Kidney (tissue), 14 donors: ENCODE results near the gene ZNF331. TPM values are rescaled to one million over a fixed set of nuclear protein-coding genes. Genes with fewer than 3 reads are reported as not detected.

ENCODE experiments used
- DNase-seq, 5 donors: peaks; one replicate each; pipeline ENCODE4 v3.0.0-alpha.2; 2013 to 2020
- FAIRE-seq: peaks from 2 replicates; lab custom pipeline; 2012; peaks lifted over from hg19 to GRCh38; lab: Jason Lieb, UNC
- H3K27ac ChIP-seq, 2 donors: one replicate each; pipeline ENCODE4 v1.7.0; 2013; ENCODE audit warnings: low read depth in 2 of 2, low read length in 2 of 2, inconsistent platforms in 1 of 2
- H3K27me3 ChIP-seq: one replicate; pipeline ENCODE4 v1.7.1; 2013; ENCODE audit warnings: low read length, inconsistent platforms; ENCODE audit not compliant: control insufficient read depth, insufficient read depth
- H3K36me3 ChIP-seq, 3 donors: one replicate each; pipeline versions ENCODE4 v1.7.0 to v1.7.1; 2013; ENCODE audit warnings: low read length in 3 of 3, control low read depth in 1 of 3, inconsistent platforms in 1 of 3; ENCODE audit not compliant: insufficient read depth in 3 of 3, control insufficient read depth in 2 of 3
- H3K4me1 ChIP-seq, 3 donors: one replicate each; pipeline versions ENCODE4 v1.7.0 to v1.7.1; 2013; ENCODE audit warnings: low read length in 3 of 3, inconsistent platforms in 1 of 3, low read depth in 1 of 3; ENCODE audit not compliant: control insufficient read depth in 2 of 3, insufficient read depth in 2 of 3
- H3K4me3 ChIP-seq, 3 donors: one replicate each; pipeline versions ENCODE4 v1.7.0 to v1.8.1; 2013; ENCODE audit warnings: low read length in 3 of 3, control low read depth in 1 of 3, inconsistent platforms in 1 of 3
- H3K9ac ChIP-seq, 3 donors: one replicate each; pipeline versions ENCODE4 v1.7.0 to v1.7.1; 2013; ENCODE audit warnings: low read length in 3 of 3, control low read depth in 1 of 3, inconsistent platforms in 1 of 3
- H3K9me3 ChIP-seq, 3 donors: one replicate each; pipeline versions ENCODE4 v1.7.0 to v1.7.1; 2013; ENCODE audit warnings: low read length in 3 of 3, control low read depth in 1 of 3, inconsistent platforms in 1 of 3; ENCODE audit not compliant: control insufficient read depth in 2 of 3, insufficient read depth in 1 of 3
- intact Hi-C: fragments of 100-400 bp; cut with DNase I; formaldehyde crosslinking; loops from one replicate; pipeline ENCODE4 v1.11.1; 2022
- polyA plus RNA-seq: library from polyadenylated mRNA; stranded (reverse); fragments of 350-450 nt; fragmentation: Illumina TruSeq; extraction: RNeasy Lipid Tissue Mini Kit (QIAGEN cat#74804); gene quantifications from one replicate; pipeline ENCODE4 v1.2.3, GENCODE V29; 2014; ENCODE audit warnings: low read depth, low replicate concordance; ENCODE audit not compliant: insufficient read depth
- total RNA-seq: library from RNA; stranded (reverse); fragmentation: NEBNext Ultra II Directional; extraction: Animal tissue kit (Norgen Biotek cat#: 25700); gene quantifications from one replicate; pipeline ENCODE4 v1.2.1, GENCODE V29; 2021
- TF ChIP-seq, protein P1 (sequence below): IDR thresholded peaks from 3 replicates; pipeline ENCODE4 v1.5.1; 2012; ENCODE audit warnings: mild to moderate bottlenecking, moderate library complexity, borderline replicate concordance; ENCODE audit not compliant: insufficient read depth; ENCODE audit errors: extremely low read depth
- donor health status: control.
- donor health status: control.
- donor health status: control.
- donor health status: control.
- donor health status: control.
- donor health status: DM: yes; HTN: yes; CAD: no.
- donor health status: Normal renal cell carcinoma (clear cell type).

Gene ZNF331
- total and polyA plus RNA-seq, 2 donors from 2014 or later = 6.5 to 22.3 TPM

DNA sequence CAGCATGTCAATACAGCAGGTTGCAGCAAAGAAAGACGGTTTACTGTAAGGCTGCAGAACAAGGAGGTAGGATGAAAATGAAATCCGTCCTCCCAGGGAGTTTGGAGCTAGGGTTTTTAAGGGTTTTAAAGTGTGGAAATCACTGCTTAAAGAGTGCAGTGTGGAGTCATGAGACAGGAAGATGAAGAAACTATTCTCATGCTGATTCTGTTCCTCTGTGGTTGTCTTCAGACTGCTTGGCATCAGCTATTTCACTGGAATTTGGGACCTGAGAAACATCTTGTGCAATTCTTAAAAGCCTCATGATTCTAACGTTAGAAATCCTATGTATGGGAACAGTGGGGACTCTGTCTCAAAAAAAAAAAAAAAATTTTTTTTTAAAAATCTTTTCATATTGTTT, 11.4 kb downstream of the ZNF331 start:
- Histone ChIP-seq H3K4me3 (no peak overlapping the region), H3K9ac (no peak overlapping the region), H3K9me3 (no peaks in the 10 kb centered on the region), H3K27ac (no peak overlapping the region), H3K27me3 (no peaks in the 10 kb centered on the region), H3K4me1 (peaks cover 0 to 7% (median 0%) of the 10 kb centered on the region in 3 donors), H3K36me3 (peaks cover 0 to 3% (median 0%) of the 10 kb centered on the region in 3 donors)
- FAIRE-seq (no peak), DNase-seq (no peak)
- TF ChIP-seq, protein P1, sequence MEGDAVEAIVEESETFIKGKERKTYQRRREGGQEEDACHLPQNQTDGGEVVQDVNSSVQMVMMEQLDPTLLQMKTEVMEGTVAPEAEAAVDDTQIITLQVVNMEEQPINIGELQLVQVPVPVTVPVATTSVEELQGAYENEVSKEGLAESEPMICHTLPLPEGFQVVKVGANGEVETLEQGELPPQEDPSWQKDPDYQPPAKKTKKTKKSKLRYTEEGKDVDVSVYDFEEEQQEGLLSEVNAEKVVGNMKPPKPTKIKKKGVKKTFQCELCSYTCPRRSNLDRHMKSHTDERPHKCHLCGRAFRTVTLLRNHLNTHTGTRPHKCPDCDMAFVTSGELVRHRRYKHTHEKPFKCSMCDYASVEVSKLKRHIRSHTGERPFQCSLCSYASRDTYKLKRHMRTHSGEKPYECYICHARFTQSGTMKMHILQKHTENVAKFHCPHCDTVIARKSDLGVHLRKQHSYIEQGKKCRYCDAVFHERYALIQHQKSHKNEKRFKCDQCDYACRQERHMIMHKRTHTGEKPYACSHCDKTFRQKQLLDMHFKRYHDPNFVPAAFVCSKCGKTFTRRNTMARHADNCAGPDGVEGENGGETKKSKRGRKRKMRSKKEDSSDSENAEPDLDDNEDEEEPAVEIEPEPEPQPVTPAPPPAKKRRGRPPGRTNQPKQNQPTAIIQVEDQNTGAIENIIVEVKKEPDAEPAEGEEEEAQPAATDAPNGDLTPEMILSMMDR = no peak
- intact Hi-C loops = no loop called here

GRCh38 chr19:53552001-53552721, 14.2 kb downstream of the ZNF331 start:
- H3K9me3 ChIP-seq = no peaks in the 10 kb centered on the region
- peaks cover 0 to 3% (median 0%) of the 10 kb centered on the region in 3 donors for H3K36me3 ChIP-seq
- DNase-seq (no peak), FAIRE-seq (no peak)
- H3K4me1 ChIP-seq = peaks cover 0 to 7% (median 0%) of the 10 kb centered on the region in 3 donors
- intact Hi-C loops = no loop called here
- no peak overlapping the region for H3K9ac ChIP-seq
- no peak overlapping the region for H3K4me3 ChIP-seq
- H3K27me3 ChIP-seq = no peaks in the 10 kb centered on the region
- no peak overlapping the region for H3K27ac ChIP-seq
- TF ChIP-seq, protein P1 = no peak

DNA sequence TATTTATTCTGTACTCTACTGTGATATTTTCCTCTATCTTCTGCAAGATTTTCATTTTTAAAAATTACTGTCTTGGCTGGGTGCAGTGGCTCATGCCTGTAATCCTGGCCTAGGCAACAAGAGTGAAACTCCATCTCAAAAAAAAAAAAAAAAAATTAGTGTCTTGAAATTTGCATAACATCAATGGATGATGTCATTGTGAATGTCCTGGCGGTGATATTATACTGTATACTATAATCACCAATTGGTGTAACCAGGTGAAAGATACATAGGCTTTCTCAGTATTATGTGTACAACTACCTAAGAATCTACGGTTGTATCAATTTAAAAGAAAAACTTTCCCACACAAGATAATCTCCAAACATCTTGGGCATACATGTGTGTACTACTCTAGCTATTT, 15.2 kb downstream of the ZNF331 start:
- intact Hi-C loops = no loop called here
- no peak overlapping the region for H3K27ac ChIP-seq

More for the DNA sequence above, 15.2 kb downstream of the ZNF331 start:
- Histone ChIP-seq H3K9ac (no peak overlapping the region), H3K4me1 (peaks cover 0 to 7% (median 0%) of the 10 kb centered on the region in 3 donors), H3K4me3 (no peak overlapping the region), H3K27me3 (no peaks in the 10 kb centered on the region), H3K9me3 (no peaks in the 10 kb centered on the region), H3K36me3 (peaks cover 0 to 3% (median 0%) of the 10 kb centered on the region in 3 donors)
- DNase-seq = no peak
- TF ChIP-seq, protein P1 = no peak
- FAIRE-seq = no peak
